ENCODE data around the gene CDKN2D. TPM values are rescaled to one million over a fixed set of nuclear protein-coding genes. Genes with fewer than 3 reads are reported as not detected.
"Not testable (repeated sequence)": the region's sequence is repeated elsewhere in the genome, so short reads cannot be mapped to it uniquely, and the experiment has no call there.

The CDKN2D gene
- total RNA-seq, 1 experiment from 2014 or later: 13.8 TPM

- no peaks in the 10 kb centered on the region for H3K27me3 ChIP-seq (ENCODE audit: insufficient read depth, low read length)
- no peaks in the 10 kb centered on the region for H3K4me1 ChIP-seq (ENCODE audit: control insufficient read depth in 1 of 2, insufficient read depth in 2 of 2, low read length in 2 of 2)
- H3K27ac ChIP-seq (ENCODE audit: low read depth, low read length): no peak overlapping the region
- no peaks in the 10 kb centered on the region for H3K9me2 ChIP-seq (ENCODE audit: insufficient read depth)
- ATAC-seq: peak; percentile 50
- POLR2A ChIA-PET: interaction anchor here (0.9 to 1.7 kb wide), 2 partner anchors 9 to 14 kb away, joined by 4 to 5 read pairs; partner anchors contain the start of genes ATG4D and KRI1
- H3K4me2 ChIP-seq (ENCODE audit: low read length): no peak overlapping the region
- TF ChIP-seq RAD21 (IDR thresholded peaks at IDR 0.05; ENCODE audit: low read depth) (no peak; the same call in 1 of the 2 replicates), CTCF (IDR thresholded peaks at IDR 0.05 in 2 of 3, conservative IDR thresholded peaks at IDR 0.05 in 1 of 3; ENCODE audit: borderline replicate concordance in 1 of 3, insufficient read depth in 1 of 3, low read depth in 2 of 3, low read length in 2 of 3) (peak in 2 of 3 experiments; percentile 22 to 38; a peak in 4 of 6 replicates)
- H3K79me2 ChIP-seq (ENCODE audit: insufficient read depth, low read length): peaks cover under 1% of the 10 kb centered on the region; the same call in 1 of the 2 replicates
- intact Hi-C loops (cut with micrococcal nuclease): no loop called here
- CTCF ChIA-PET: interaction anchor here (1.0 to 2.6 kb wide), 4 partner anchors 9 to 68 kb away, joined by 4 to 15 read pairs (median 7); partner anchors contain the start of gene ATG4D
- no peaks in the 10 kb centered on the region for H4K20me1 ChIP-seq (ENCODE audit: insufficient read depth)
- no peak overlapping the region for H3K9ac ChIP-seq (ENCODE audit: low read length)
- no TSS peak for BruUV-seq (replicated peaks)
- DNase-seq (ENCODE audit: low read depth, low spot score): peak; percentile 33
- no peak overlapping the region for H3K4me3 ChIP-seq (replicated peaks in 1 of 2; ENCODE audit: low read depth in 1 of 2, low read length in 2 of 2)
- H3K9me3 ChIP-seq (ENCODE audit: control insufficient read depth in 1 of 2, insufficient read depth in 1 of 2, low read depth in 1 of 2, low read length in 2 of 2): no peaks in the 10 kb centered on the region
- H3K36me3 ChIP-seq (ENCODE audit: control insufficient read depth in 1 of 2, insufficient read depth in 2 of 2, low read length in 2 of 2): peaks cover 15 to 50% of the 10 kb centered on the region in 2 experiments; a peak in 3 of 4 replicates
- no peak overlapping the region for H2AFZ ChIP-seq (ENCODE audit: low read depth, low read length, poor library complexity, severe bottlenecking)
- RAD21 ChIA-PET (ENCODE audit: low non-redundant PET in 1 of 2, low total read pairs in 2 of 2, uncharacterized antibody in 2 of 2, unreplicated experiment in 2 of 2): no interaction called here
Observed at GRCh38 chr19:10551698-10552301, 17.0 kb downstream of the CDKN2D start.

GRCh38 chr19:10551006-10551405 lies 17.8 kb downstream of the CDKN2D start:
- H3K9me3 ChIP-seq (ENCODE audit: control insufficient read depth in 1 of 2, insufficient read depth in 1 of 2, low read depth in 1 of 2, low read length in 2 of 2); H3K4me3 ChIP-seq (replicated peaks in 1 of 2; ENCODE audit: low read depth in 1 of 2, low read length in 2 of 2); H3K9me2 ChIP-seq (ENCODE audit: insufficient read depth); H3K4me2 ChIP-seq (ENCODE audit: low read length); H3K9ac ChIP-seq (ENCODE audit: low read length); H3K27me3 ChIP-seq (ENCODE audit: insufficient read depth, low read length); intact Hi-C loops (cut with micrococcal nuclease); ATAC-seq; POLR2A ChIA-PET; BruUV-seq (replicated peaks); H2AFZ ChIP-seq (ENCODE audit: low read depth, low read length, poor library complexity, severe bottlenecking); H3K79me2 ChIP-seq (ENCODE audit: insufficient read depth, low read length); H3K27ac ChIP-seq (ENCODE audit: low read depth, low read length); DNase-seq (ENCODE audit: low read depth, low spot score); H3K4me1 ChIP-seq (ENCODE audit: control insufficient read depth in 1 of 2, insufficient read depth in 2 of 2, low read length in 2 of 2); H4K20me1 ChIP-seq (ENCODE audit: insufficient read depth); RAD21 ChIA-PET (ENCODE audit: low non-redundant PET in 1 of 2, low total read pairs in 2 of 2, uncharacterized antibody in 2 of 2, unreplicated experiment in 2 of 2): not testable (repeated sequence)
- CTCF ChIA-PET: interaction anchor here (1.0 to 2.6 kb wide), 4 partner anchors 9 to 67 kb away, joined by 4 to 15 read pairs (median 7); partner anchors contain the start of gene ATG4D
- H3K36me3 ChIP-seq (ENCODE audit: control insufficient read depth in 1 of 2, insufficient read depth in 2 of 2, low read length in 2 of 2): peaks cover 15 to 48% of the 10 kb centered on the region in 2 experiments; a peak in 3 of 4 replicates

All from HCT116 (cell line).